Naive thymus-derived CD4-positive, alpha-beta T cell (primary cell): ENCODE data around the gene PIK3CD. TPM values are rescaled to one million over a fixed set of nuclear protein-coding genes. Genes with fewer than 3 reads are reported as not detected.
A peak's percentile ranks its signal among the peaks of the same experiment; 100 is the strongest.

Experiments
- ATAC-seq: fragments of 150-1000 bp; cut with Tn5 transposase; 2 replicates; pipeline ENCODE4 v1.10.0; 2021; ENCODE audit warnings: mild to moderate bottlenecking, moderate library complexity
- CTCF ChIA-PET: fragments of 350-600 bp; sonication (Branson Sonifier 250); formaldehyde crosslinking; loops from one replicate; lab custom pipeline; 2021; ENCODE audit warnings: antibody characterized with exemption; lab: Charles Lee
- POLR2A ChIA-PET: fragments of 350-600 bp; sonication (Branson Sonifier 250); formaldehyde crosslinking; loops from one replicate; lab custom pipeline; 2021; ENCODE audit warnings: antibody characterized with exemption, inconsistent platforms; lab: Charles Lee
- DNase-seq, 9 donors: peaks; one replicate each; pipeline versions ENCODE4 v3.0.0 to v3.0.0-alpha.2; 2020 to 2022; ENCODE audit warnings: mixed read lengths in 1 of 9
- H3K27ac ChIP-seq: one replicate; pipeline ENCODE4 v1.7.0; 2013; ENCODE audit warnings: mild to moderate bottlenecking, low read depth, low read length, moderate library complexity
- H3K27me3 ChIP-seq, 2 donors: one replicate each; pipeline ENCODE4 v1.7.0; 2013; ENCODE audit warnings: low read length in 2 of 2, mild to moderate bottlenecking in 2 of 2, moderate library complexity in 2 of 2; ENCODE audit not compliant: control insufficient read depth in 2 of 2, insufficient read depth in 2 of 2
- H3K36me3 ChIP-seq, 3 experiments: 1 replicate in 2 of 3; 2 replicates in 1 of 3; pipeline ENCODE4 v1.7.0; 2013; ENCODE audit warnings: low read length in 3 of 3, mild to moderate bottlenecking in 3 of 3, moderate library complexity in 1 of 3; ENCODE audit not compliant: insufficient read depth in 3 of 3, control insufficient read depth in 2 of 3
- H3K4me1 ChIP-seq, 2 donors: one replicate each; pipeline ENCODE4 v1.7.0; 2013; ENCODE audit warnings: low read length in 2 of 2, mild to moderate bottlenecking in 2 of 2, moderate library complexity in 1 of 2; ENCODE audit not compliant: control insufficient read depth in 2 of 2, insufficient read depth in 2 of 2
- H3K4me3 ChIP-seq: 2 replicates; pipeline ENCODE4 v1.7.0; 2013; ENCODE audit warnings: mild to moderate bottlenecking, low read length
- H3K9me3 ChIP-seq, 3 experiments: 1 replicate in 2 of 3; 2 replicates in 1 of 3; pipeline ENCODE4 v1.7.0; 2013; ENCODE audit warnings: low read length in 3 of 3; ENCODE audit not compliant: control insufficient read depth in 2 of 3
- H3K27ac Mint-ChIP-seq, 9 donors: one replicate each; pipeline ENCODE4 v1.8.0; 2020 to 2022; ENCODE audit warnings: mixed read lengths in 9 of 9, mild to moderate bottlenecking in 8 of 9, moderate library complexity in 5 of 9, inconsistent platforms in 2 of 9
- H3K27me3 Mint-ChIP-seq, 5 donors: one replicate each; pipeline ENCODE4 v1.8.0; 2021 to 2022; ENCODE audit warnings: mixed read lengths in 5 of 5, mild to moderate bottlenecking in 1 of 5
- H3K36me3 Mint-ChIP-seq, 5 donors: one replicate each; pipeline ENCODE4 v1.8.0; 2020 to 2022; ENCODE audit warnings: mixed read lengths in 5 of 5, mild to moderate bottlenecking in 3 of 5, inconsistent platforms in 1 of 5
- H3K4me1 Mint-ChIP-seq, 7 donors: one replicate each; pipeline ENCODE4 v1.8.0; 2020 to 2022; ENCODE audit warnings: mixed read lengths in 7 of 7, mild to moderate bottlenecking in 3 of 7, inconsistent platforms in 1 of 7
- H3K4me3 Mint-ChIP-seq, 10 donors: one replicate each; pipeline ENCODE4 v1.8.0; 2020 to 2022; ENCODE audit warnings: mild to moderate bottlenecking in 10 of 10, mixed read lengths in 10 of 10, moderate library complexity in 6 of 10, inconsistent platforms in 2 of 10
- H3K9me3 Mint-ChIP-seq, 11 donors: one replicate each; pipeline ENCODE4 v1.8.0; 2020 to 2022; ENCODE audit warnings: mixed read lengths in 11 of 11, mild to moderate bottlenecking in 4 of 11, inconsistent platforms in 1 of 11, moderate library complexity in 1 of 11
- intact Hi-C, 2 donors: fragments of 100-400 bp; cut with micrococcal nuclease; formaldehyde crosslinking; loops; one replicate each; pipeline ENCODE4 v1.15.1; 2023
- polyA plus RNA-seq, 2 donors: library from polyadenylated mRNA; unstranded; fragments of 300-500 nt; fragmentation: Illumina TruSeq; gene quantifications; one replicate each; pipeline ENCODE4 v1.2.3, GENCODE V29; 2021
- total RNA-seq, 6 experiments: library from RNA in 5 of 6; stranded (reverse) in 5 of 6; gene quantifications; 1 replicate in 5 of 6; 2 replicates in 1 of 6; pipeline ENCODE4 v1.2.3 and lab custom pipeline; 2021 to 2026

The PIK3CD gene
- total and polyA plus RNA-seq, 7 experiments from 2014 or later: 74.9 to 313 (median 280) TPM

- peak overlapping the region in 7 of 9 donors; percentile 75 to 98 (median 91) for H3K27ac Mint-ChIP-seq
- CTCF ChIA-PET: no interaction called here
- Histone ChIP-seq H3K27me3 (no peaks in the 10 kb centered on the region), H3K9me3 (no peaks in the 10 kb centered on the region), H3K27ac (peak overlapping the region; percentile 5), H3K4me1 (peaks cover 7 to 47% of the 10 kb centered on the region in 2 donors), H3K36me3 (peaks cover 0 to 14% (median 0%) of the 10 kb centered on the region in 3 experiments), H3K4me3 (no peak overlapping the region)
- ATAC-seq (no peak), DNase-seq (no peak)
- POLR2A ChIA-PET: interaction anchor here (0.7 to 10.3 kb wide), 5 partner anchors 8 to 373 kb away, joined by 6 to 439 read pairs (median 19); partner anchors contain the start of gene PIK3CD
- no peaks in the 10 kb centered on the region for H3K27me3 Mint-ChIP-seq
- H3K36me3 Mint-ChIP-seq: peaks cover 6 to 77% (median 33%) of the 10 kb centered on the region in 5 donors
- peaks cover 0 to 5% (median 0%) of the 10 kb centered on the region in 11 donors for H3K9me3 Mint-ChIP-seq
- intact Hi-C loops: no loop called here
- peak overlapping the region in 8 of 10 donors; percentile 25 to 100 (median 75) for H3K4me3 Mint-ChIP-seq
- H3K4me1 Mint-ChIP-seq: peaks cover 57 to 91% (median 72%) of the 10 kb centered on the region in 7 donors
Measured at GRCh38 chr1:9634582-9634981, 16.9 kb upstream of the PIK3CD start.

GRCh38 chr1:9639227-9639626 lies 12.3 kb upstream of the PIK3CD start:
- H3K4me1 Mint-ChIP-seq: peaks cover 64 to 91% (median 72%) of the 10 kb centered on the region in 7 donors
- peaks cover 3 to 63% (median 33%) of the 10 kb centered on the region in 5 donors for H3K36me3 Mint-ChIP-seq
- peaks cover 0 to 5% (median 0%) of the 10 kb centered on the region in 11 donors for H3K9me3 Mint-ChIP-seq

GRCh38 chr1:9643351-9644256 lies 7.9 kb upstream of the PIK3CD start:
- ChIA-PET CTCF (interaction anchor here (1.2 to 3.7 kb wide), 5 partner anchors 11 to 82 kb away, joined by 3 to 22 read pairs (median 4); no protein-coding TSS in a partner anchor), POLR2A (interaction anchor here (0.6 to 11.7 kb wide), 14 partner anchors 9 to 86 kb away, joined by 3 to 229 read pairs (median 5); partner anchors contain the start of gene PIK3CD)
- H3K9me3 Mint-ChIP-seq: no peaks in the 10 kb centered on the region
- Histone ChIP-seq H3K4me3 (no peak overlapping the region), H3K36me3 (peaks cover 0 to 14% (median 0%) of the 10 kb centered on the region in 3 experiments), H3K27ac (peak overlapping the region; percentile 55), H3K4me1 (peaks cover 18 to 66% of the 10 kb centered on the region in 2 donors), H3K9me3 (no peaks in the 10 kb centered on the region), H3K27me3 (no peaks in the 10 kb centered on the region)
- H3K4me3 Mint-ChIP-seq: peak overlapping the region; percentile 56 to 86 (median 76)
- peaks cover 0 to 37% (median 13%) of the 10 kb centered on the region in 5 donors for H3K36me3 Mint-ChIP-seq
- peak overlapping the region; percentile 80 to 94 (median 90) for H3K27ac Mint-ChIP-seq
- ATAC-seq: peak; percentile 43
- H3K4me1 Mint-ChIP-seq: peaks cover 46 to 83% (median 76%) of the 10 kb centered on the region in 7 donors
- DNase-seq: peak in 3 of 9 donors; percentile 10 to 55 (median 33)
- intact Hi-C loops: loop anchor here in 1 of 2 donors (1.0 kb wide), 3 partner anchors 9 to 16 kb away; no protein-coding TSS in a partner anchor
- no peaks in the 10 kb centered on the region for H3K27me3 Mint-ChIP-seq

More at GRCh38 chr1:9639227-9639626, 12.3 kb upstream of the PIK3CD start:
- ChIA-PET CTCF (interaction anchor here (0.7 to 1.1 kb wide), 2 partner anchors 9 to 26 kb away, joined by 3 to 5 read pairs; no protein-coding TSS in a partner anchor), POLR2A (interaction anchor here (1.0 to 11.7 kb wide), 4 partner anchors 8 to 77 kb away, joined by 3 to 229 read pairs (median 88); partner anchors contain the start of gene PIK3CD)
- Mint-ChIP-seq H3K27ac (peak overlapping the region; percentile 46 to 90 (median 83)), H3K4me3 (peak overlapping the region; percentile 55 to 82 (median 70)), H3K27me3 (no peaks in the 10 kb centered on the region)
- H3K27ac ChIP-seq: peak overlapping the region; percentile 22
- H3K4me1 ChIP-seq: peaks cover 13 to 71% of the 10 kb centered on the region in 2 donors
- H3K4me3 ChIP-seq: no peak overlapping the region
- H3K27me3 ChIP-seq: no peaks in the 10 kb centered on the region
- no peaks in the 10 kb centered on the region for H3K9me3 ChIP-seq
- peaks cover 0 to 28% (median 0%) of the 10 kb centered on the region in 3 experiments for H3K36me3 ChIP-seq
- ATAC-seq (no peak), DNase-seq (no peak)
- intact Hi-C loops: no loop called here

GRCh38 chr1:9646037-9646436 lies 5.5 kb upstream of the PIK3CD start:
- Mint-ChIP-seq H3K27me3 (no peaks in the 10 kb centered on the region), H3K9me3 (no peaks in the 10 kb centered on the region), H3K27ac (peak overlapping the region in 8 of 9 donors; percentile 54 to 96 (median 89)), H3K36me3 (peaks cover 0 to 22% (median under 1%) of the 10 kb centered on the region in 5 donors), H3K4me3 (peak overlapping the region in 5 of 10 donors; percentile 14 to 48 (median 25)), H3K4me1 (peaks cover 35 to 82% (median 67%) of the 10 kb centered on the region in 7 donors)
- H3K9me3 ChIP-seq: no peaks in the 10 kb centered on the region
- ATAC-seq (no peak), DNase-seq (no peak)
- peak overlapping the region; percentile 41 for H3K27ac ChIP-seq
- no peaks in the 10 kb centered on the region for H3K27me3 ChIP-seq
- POLR2A ChIA-PET: interaction anchor here (1.1 to 11.7 kb wide), 5 partner anchors 7 to 23 kb away, joined by 3 to 229 read pairs (median 19); partner anchors contain the start of gene PIK3CD
- peaks cover 0 to 9% (median 0%) of the 10 kb centered on the region in 3 experiments for H3K36me3 ChIP-seq
- CTCF ChIA-PET: interaction anchor here (0.7 kb wide), 2 partner anchors 9 to 221 kb away, joined by 3 to 4 read pairs; no protein-coding TSS in a partner anchor
- no peak overlapping the region for H3K4me3 ChIP-seq
- intact Hi-C loops: no loop called here
- H3K4me1 ChIP-seq: peaks cover 23 to 58% of the 10 kb centered on the region in 2 donors

- H3K4me1 ChIP-seq: peaks cover 19 to 46% of the 10 kb centered on the region in 2 donors
Measured at GRCh38 chr1:9648171-9648570, 3.4 kb upstream of the PIK3CD start.

More at GRCh38 chr1:9648171-9648570, 3.4 kb upstream of the PIK3CD start:
- H3K9me3 Mint-ChIP-seq: peaks cover 0 to 3% (median 0%) of the 10 kb centered on the region in 11 donors
- H3K27ac Mint-ChIP-seq: peak overlapping the region in 8 of 9 donors; percentile 39 to 99 (median 89)
- H3K27me3 Mint-ChIP-seq: no peaks in the 10 kb centered on the region
- Histone ChIP-seq H3K36me3 (peaks cover 0 to 10% (median 0%) of the 10 kb centered on the region in 3 experiments), H3K27me3 (no peaks in the 10 kb centered on the region), H3K27ac (peak overlapping the region; percentile 36), H3K9me3 (no peaks in the 10 kb centered on the region), H3K4me3 (no peak overlapping the region)
- ChIA-PET CTCF (interaction anchor here (1.2 kb wide), 1 partner anchor 17 kb away, joined by 3 read pairs; no protein-coding TSS in a partner anchor), POLR2A (interaction anchor here (1.2 to 11.7 kb wide), 5 partner anchors 13 to 79 kb away, joined by 3 to 439 read pairs (median 19); no protein-coding TSS in a partner anchor)
- peaks cover 34 to 72% (median 58%) of the 10 kb centered on the region in 7 donors for H3K4me1 Mint-ChIP-seq
- ATAC-seq (no peak), DNase-seq (no peak)
- peaks cover 0 to 22% (median 7%) of the 10 kb centered on the region in 5 donors for H3K36me3 Mint-ChIP-seq
- intact Hi-C loops: no loop called here
- peak overlapping the region in 5 of 10 donors; percentile 4 to 19 (median 7) for H3K4me3 Mint-ChIP-seq
